Large intestine (tissue), 3 donors: ENCODE results near the gene KLK1. TPM values are rescaled to one million over a fixed set of nuclear protein-coding genes. Genes with fewer than 3 reads are reported as not detected.

Experiments used
- DNase-seq, 2 donors: peaks; one replicate each; pipeline versions ENCODE4 v3.0.0 to v3.0.0-alpha.2; 2013
- H3K27ac ChIP-seq: one replicate; pipeline ENCODE4 v1.5.1; 2013; ENCODE audit warnings: low read length
- H3K27me3 ChIP-seq: 2 replicates; pipeline ENCODE4 v1.6.1; 2013; ENCODE audit warnings: low read length; ENCODE audit not compliant: control insufficient read depth, insufficient read depth
- H3K36me3 ChIP-seq: 2 replicates; pipeline ENCODE4 v1.6.1; 2013; ENCODE audit warnings: low read length; ENCODE audit not compliant: control insufficient read depth, insufficient read depth
- H3K4me1 ChIP-seq: one replicate; pipeline ENCODE4 v1.6.1; 2013; ENCODE audit warnings: low read length; ENCODE audit not compliant: control insufficient read depth, insufficient read depth
- H3K4me3 ChIP-seq: one replicate; pipeline ENCODE4 v1.5.1; 2013; ENCODE audit warnings: low read length
- H3K9me3 ChIP-seq: one replicate; pipeline ENCODE4 v1.6.1; 2013; ENCODE audit warnings: mild to moderate bottlenecking, low read depth, low read length, moderate library complexity; ENCODE audit not compliant: control insufficient read depth
- WGBS: methylation state at CpG from one replicate; pipeline ENCODE4 v1.1.5; 2013; ENCODE audit warnings: low lambda C conversion rate; ENCODE audit not compliant: insufficient coverage; 5-methylcytosine and 5-hydroxymethylcytosine counted together
- polyA plus RNA-seq: library from polyadenylated mRNA; unstranded; fragments of 120-200 nt; gene quantifications from one replicate; pipeline ENCODE4 v1.2.1, GENCODE V29; 2013

Gene KLK1
- polyA plus RNA-seq, 1 donor: 23.1 TPM

DNA sequence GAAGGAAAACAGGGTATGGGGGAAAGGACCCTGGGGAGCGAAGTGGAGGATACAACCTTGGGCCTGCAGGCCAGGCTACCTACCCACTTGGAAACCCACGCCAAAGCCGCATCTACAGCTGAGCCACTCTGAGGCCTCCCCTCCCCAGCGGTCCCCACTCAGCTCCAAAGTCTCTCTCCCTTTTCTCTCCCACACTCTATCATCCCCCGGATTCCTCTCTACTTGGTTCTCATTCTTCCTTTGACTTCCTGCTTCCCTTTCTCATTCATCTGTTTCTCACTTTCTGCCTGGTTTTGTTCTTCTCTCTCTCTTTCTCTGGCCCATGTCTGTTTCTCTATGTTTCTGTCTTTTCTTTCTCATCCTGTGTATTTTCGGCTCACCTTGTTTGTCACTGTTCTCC is 33.8 kb upstream of the KLK1 start:
- no peaks in the 10 kb centered on the region for H3K36me3 ChIP-seq
- WGBS: 50% methylated on average over 2 of the region's 6 CpGs
- H3K9me3 ChIP-seq: no peaks in the 10 kb centered on the region
- no peak overlapping the region for H3K4me3 ChIP-seq
- no peaks in the 10 kb centered on the region for H3K4me1 ChIP-seq
- H3K27me3 ChIP-seq: peaks cover 15% of the 10 kb centered on the region
- DNase-seq: no peak
- H3K27ac ChIP-seq: no peak overlapping the region

DNA sequence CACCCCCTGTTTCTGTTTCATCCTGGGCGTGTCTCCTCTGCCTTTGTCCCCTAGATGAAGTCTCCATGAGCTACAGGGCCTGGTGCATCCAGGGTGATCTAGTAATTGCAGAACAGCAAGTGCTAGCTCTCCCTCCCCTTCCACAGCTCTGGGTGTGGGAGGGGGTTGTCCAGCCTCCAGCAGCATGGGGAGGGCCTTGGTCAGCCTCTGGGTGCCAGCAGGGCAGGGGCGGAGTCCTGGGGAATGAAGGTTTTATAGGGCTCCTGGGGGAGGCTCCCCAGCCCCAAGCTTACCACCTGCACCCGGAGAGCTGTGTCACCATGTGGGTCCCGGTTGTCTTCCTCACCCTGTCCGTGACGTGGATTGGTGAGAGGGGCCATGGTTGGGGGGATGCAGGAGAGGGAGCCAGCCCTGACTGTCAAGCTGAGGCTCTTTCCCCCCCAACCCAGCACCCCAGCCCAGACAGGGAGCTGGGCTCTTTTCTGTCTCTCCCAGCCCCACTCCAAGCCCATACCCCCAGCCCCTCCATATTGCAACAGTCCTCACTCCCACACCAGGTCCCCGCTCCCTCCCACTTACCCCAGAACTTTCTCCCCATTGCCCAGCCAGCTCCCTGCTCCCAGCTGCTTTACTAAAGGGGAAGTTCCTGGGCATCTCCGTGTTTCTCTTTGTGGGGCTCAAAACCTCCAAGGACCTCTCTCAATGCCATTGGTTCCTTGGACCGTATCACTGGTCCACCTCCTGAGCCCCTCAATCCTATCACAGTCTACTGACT is 31.2 kb upstream of the KLK1 start, which contains the start of gene KLK3:
KLK3 (plus strand) TSS at position 280 of the 775 bp plus-strand sequence; CDS start at position 321, 41 bp downstream.
- Histone ChIP-seq H3K4me1 (no peaks in the 10 kb centered on the region), H3K4me3 (no peak within 1 kb of the TSS), H3K27ac (no peak within 1 kb of the TSS), H3K36me3 (no peaks in the 10 kb centered on the region), H3K9me3 (no peaks in the 10 kb centered on the region), H3K27me3 (peaks cover 15% of the 10 kb centered on the region)
- no peak for DNase-seq
- no CpG with 5 or more reads among the region's 9 CpGs for WGBS

DNA sequence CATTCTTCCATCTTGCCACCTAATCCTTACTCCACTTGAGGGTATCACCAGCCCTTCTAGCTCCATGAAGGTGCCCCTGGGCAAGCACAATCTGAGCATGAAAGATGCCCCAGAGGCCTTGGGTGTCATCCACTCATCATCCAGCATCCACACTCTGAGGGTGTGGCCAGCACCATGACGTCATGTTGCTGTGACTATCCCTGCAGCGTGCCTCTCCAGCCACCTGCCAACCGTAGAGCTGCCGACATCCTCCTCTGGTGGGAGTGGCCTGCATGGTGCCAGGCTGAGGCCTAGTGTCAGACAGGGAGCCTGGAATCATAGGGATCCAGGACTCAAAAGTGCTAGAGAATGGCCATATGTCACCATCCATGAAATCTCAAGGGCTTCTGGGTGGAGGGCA is 28.0 kb upstream of the KLK1 start:
- Histone ChIP-seq H3K4me1 (no peaks in the 10 kb centered on the region), H3K27me3 (peaks cover 3% of the 10 kb centered on the region), H3K27ac (no peak overlapping the region), H3K4me3 (no peak overlapping the region), H3K9me3 (no peaks in the 10 kb centered on the region), H3K36me3 (no peaks in the 10 kb centered on the region)
- no CpG with 5 or more reads among the region's 4 CpGs for WGBS
- no peak for DNase-seq

- DNase-seq: no peak
- Histone ChIP-seq H3K9me3 (no peaks in the 10 kb centered on the region), H3K4me3 (no peak overlapping the region), H3K27ac (no peak overlapping the region), H3K36me3 (no peaks in the 10 kb centered on the region), H3K4me1 (no peaks in the 10 kb centered on the region), H3K27me3 (peaks cover 3% of the 10 kb centered on the region)
- no CpG with 5 or more reads among the region's 3 CpGs for WGBS
Observed at GRCh38 chr19:50850738-50851137, 27.2 kb upstream of the KLK1 start.

DNA sequence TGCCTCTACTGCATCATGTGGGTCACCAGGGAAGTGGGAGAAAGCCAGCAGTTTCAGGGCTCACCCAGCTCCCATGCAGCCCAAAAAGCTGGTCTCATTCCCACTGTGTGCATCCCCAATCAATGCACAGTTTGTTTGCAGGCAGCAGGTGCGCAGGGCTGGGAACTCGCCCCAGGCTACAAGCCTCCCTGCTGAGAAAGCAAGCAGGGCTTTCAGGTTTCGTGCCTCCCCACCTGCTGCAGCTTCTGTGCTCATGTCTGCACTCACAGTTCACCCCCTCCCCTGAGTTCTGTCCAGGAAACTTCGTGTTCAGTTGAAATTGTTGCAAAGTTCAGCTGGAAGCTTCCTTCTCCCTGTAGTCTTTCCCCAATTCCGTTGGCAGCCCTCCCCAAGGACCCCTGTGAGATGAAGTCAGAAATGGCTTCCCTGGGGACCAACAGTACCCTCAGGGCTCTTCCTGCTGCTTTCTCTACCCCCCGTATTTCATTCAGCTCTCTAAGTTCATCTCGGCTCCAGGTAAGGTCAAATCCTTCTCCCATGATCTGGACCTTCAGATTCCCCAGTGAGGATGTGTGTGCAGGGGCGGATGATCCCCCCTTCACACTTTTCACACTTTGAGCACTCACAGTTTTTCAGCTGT is 20.8 kb upstream of the KLK1 start:
- Histone ChIP-seq H3K4me1 (no peaks in the 10 kb centered on the region), H3K4me3 (no peak overlapping the region), H3K27ac (no peak overlapping the region), H3K27me3 (no peaks in the 10 kb centered on the region), H3K36me3 (no peaks in the 10 kb centered on the region), H3K9me3 (peaks cover 8% of the 10 kb centered on the region)
- no peak for DNase-seq
- WGBS: 80% methylated on average over 1 of the region's 8 CpGs

DNA sequence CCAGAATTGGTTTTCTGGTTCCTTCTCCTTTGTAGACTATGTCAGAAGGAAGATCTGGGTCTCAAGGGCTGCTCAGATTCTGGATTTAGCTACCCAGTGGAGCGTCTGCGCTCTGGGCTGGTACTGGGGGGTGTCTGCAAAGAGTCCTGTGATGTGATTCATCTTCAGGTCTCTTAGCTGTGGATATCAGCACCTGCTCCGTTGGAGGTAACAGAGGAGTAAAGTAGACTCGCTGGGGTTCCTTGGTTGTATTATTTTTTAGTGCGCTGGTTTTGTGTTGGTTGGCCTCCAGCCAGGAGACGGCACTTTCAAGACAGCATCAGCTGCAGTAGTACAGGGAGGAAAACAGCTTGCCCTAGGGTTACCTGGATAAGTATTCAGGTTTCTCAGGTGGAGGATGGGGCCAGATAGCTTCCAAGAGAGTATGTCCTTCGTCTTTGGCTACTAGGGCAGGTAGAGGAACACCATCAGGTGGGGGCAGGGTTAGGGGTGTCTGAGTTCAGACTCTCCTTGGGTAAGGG is 20.2 kb upstream of the KLK1 start:
- no peaks in the 10 kb centered on the region for H3K4me1 ChIP-seq
- H3K27ac ChIP-seq: no peak overlapping the region
- DNase-seq: no peak
- no peaks in the 10 kb centered on the region for H3K36me3 ChIP-seq
- no peaks in the 10 kb centered on the region for H3K27me3 ChIP-seq
- H3K9me3 ChIP-seq: peaks cover 10% of the 10 kb centered on the region
- WGBS: no CpG with 5 or more reads among the region's 7 CpGs
- no peak overlapping the region for H3K4me3 ChIP-seq

- Histone ChIP-seq H3K27ac (no peak overlapping the region), H3K4me1 (no peaks in the 10 kb centered on the region), H3K9me3 (peaks cover 10% of the 10 kb centered on the region), H3K36me3 (no peaks in the 10 kb centered on the region), H3K4me3 (no peak overlapping the region), H3K27me3 (no peaks in the 10 kb centered on the region)
- no peak for DNase-seq
- 100% methylated on average over 2 of the region's 2 CpGs for WGBS
Observed at GRCh38 chr19:50843205-50843604, 19.6 kb upstream of the KLK1 start.

GRCh38 chr19:50842130-50842529 is 18.5 kb upstream of the KLK1 start:
- H3K4me3 ChIP-seq: no peak overlapping the region
- DNase-seq: no peak
- peaks cover 10% of the 10 kb centered on the region for H3K9me3 ChIP-seq
- H3K27me3 ChIP-seq: no peaks in the 10 kb centered on the region
- H3K27ac ChIP-seq: no peak overlapping the region
- no peaks in the 10 kb centered on the region for H3K36me3 ChIP-seq
- no CpG with 5 or more reads among the region's 6 CpGs for WGBS
- no peaks in the 10 kb centered on the region for H3K4me1 ChIP-seq

DNA sequence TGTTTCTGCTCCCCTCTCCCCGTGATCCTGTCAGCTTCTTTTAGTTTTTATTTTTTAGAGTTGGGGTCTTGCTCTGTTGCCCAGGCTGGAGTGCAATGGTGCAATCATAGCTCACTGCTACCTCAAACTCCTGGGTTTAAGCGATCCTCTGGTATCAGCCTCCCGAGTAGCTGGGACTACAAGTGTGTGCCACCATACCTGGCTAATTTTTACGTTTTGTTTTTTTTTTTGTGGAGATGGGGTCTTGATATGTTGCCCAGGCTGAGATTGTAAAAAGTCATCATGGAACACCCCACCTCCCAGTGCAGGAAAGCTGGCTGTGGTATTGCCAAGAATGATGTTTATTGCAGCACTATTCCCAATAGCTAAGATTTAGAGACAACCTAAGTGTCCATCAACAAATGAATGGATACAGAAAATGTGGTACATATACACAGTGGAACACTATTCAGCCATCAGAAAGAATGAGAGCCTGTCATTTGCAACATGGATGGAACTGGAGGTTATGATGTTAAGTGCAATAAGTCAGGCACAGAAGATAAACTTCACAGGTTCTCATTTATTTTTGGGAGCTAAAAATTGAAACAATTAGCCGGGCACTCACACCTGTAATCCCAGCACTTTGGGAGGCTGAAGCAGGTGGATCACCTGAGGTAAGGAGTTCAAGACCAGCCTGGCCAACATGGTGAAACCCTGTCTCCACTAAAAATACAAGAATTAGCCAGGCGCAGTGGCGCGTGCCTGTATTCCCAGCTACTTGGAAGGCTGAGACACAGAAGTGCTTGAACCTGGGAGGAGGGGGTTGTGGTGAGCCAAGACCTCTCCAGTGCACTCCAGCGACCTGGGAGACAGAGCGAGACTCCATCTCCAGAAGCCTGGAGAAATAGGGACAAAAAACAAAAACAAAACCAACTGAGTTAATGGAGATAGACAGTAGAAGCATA is 16.4 kb upstream of the KLK1 start:
- H3K27me3 ChIP-seq: peaks cover 16% of the 10 kb centered on the region

GRCh38 chr19:50838239-50838638 is 14.7 kb upstream of the KLK1 start:
- Histone ChIP-seq H3K27me3 (peaks cover 17% of the 10 kb centered on the region), H3K36me3 (no peaks in the 10 kb centered on the region), H3K4me1 (peaks cover 6% of the 10 kb centered on the region), H3K27ac (no peak overlapping the region), H3K9me3 (peaks cover 2% of the 10 kb centered on the region), H3K4me3 (no peak overlapping the region)
- DNase-seq: no peak
- 20% methylated on average over 3 of the region's 6 CpGs for WGBS

More for the DNA sequence above, 16.4 kb upstream of the KLK1 start:
- no peaks in the 10 kb centered on the region for H3K36me3 ChIP-seq
- no peak for DNase-seq
- WGBS: 73% methylated on average over 3 of the region's 10 CpGs
- peaks cover 6% of the 10 kb centered on the region for H3K4me1 ChIP-seq
- H3K4me3 ChIP-seq: no peak overlapping the region
- H3K27ac ChIP-seq: no peak overlapping the region
- H3K9me3 ChIP-seq: peaks cover 10% of the 10 kb centered on the region
